M059J (cell line): ENCODE results near the gene VMP1. TPM values are rescaled to one million over a fixed set of nuclear protein-coding genes. Genes with fewer than 3 reads are reported as not detected.
A peak's percentile ranks its signal among the peaks of the same experiment; 100 is the strongest.
"Not testable (repeated sequence)": the region's sequence is repeated elsewhere in the genome, so short reads cannot be mapped to it uniquely, and the experiment has no call there.

ENCODE experiments used
- DNase-seq: peaks from one replicate; pipeline ENCODE4 v3.0.0-alpha.2; 2012; ENCODE audit warnings: low read depth
- total RNA-seq: library from RNA; depleted of rRNA; stranded (reverse); fragments of >200 nt; shearing (Covaris generic); gene quantifications from 2 replicates; pipeline ENCODE4 v1.2.3, GENCODE V29; 2014; rRNA removed

VMP1 gene
- total RNA-seq, 1 experiment from 2014 or later: 170 TPM

DNA sequence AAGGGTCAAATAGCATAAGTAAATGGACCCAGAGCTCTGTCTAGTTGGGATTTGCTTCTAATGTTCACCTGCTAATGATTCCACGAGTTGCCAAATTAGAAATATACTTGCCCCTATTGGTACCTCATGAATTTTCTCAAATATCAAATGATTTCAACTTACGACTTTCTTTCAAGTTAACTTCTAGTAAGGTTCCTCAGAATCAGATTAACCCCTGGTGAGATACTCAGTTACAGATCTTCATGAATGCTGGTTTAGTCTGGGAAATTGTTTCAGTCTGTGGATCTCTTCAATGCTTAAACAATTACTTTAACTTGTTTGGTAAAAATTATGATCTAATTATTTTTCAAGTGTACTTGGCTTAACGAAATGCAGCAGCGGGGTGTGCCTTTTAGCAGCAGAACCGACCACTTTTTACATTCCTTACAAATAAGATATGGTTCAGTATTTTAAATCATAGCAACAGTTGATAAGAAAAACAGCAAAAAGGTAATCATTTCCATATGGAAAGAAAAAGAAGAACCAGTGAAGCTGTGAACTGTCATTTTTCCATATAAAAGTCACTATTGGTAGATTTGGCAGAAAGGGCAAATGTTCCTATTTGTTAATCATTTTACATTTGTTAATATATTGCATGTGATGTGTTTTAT is 150.8 kb downstream of the VMP1 start:
- DNase-seq: no peak

DNA sequence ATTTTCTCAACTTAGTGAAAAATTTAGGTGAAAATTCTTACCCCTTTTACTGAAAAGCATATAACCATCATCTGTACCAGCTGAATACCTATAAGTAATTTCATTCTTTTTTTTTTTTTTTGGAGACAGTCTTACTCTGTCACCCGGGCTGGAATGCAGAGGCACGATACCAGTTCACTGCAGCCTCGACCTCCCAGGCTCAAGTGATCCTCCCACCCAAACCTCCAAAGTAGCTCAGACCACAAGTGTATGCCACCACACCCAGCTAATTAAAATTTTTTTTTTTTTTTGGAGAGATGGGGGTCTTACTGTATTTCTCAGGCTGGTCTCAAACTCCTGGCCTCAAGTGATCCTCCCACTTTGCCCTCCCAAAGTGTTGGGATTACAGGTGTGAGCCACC is 151.5 kb downstream of the VMP1 start:
- no peak for DNase-seq

DNA sequence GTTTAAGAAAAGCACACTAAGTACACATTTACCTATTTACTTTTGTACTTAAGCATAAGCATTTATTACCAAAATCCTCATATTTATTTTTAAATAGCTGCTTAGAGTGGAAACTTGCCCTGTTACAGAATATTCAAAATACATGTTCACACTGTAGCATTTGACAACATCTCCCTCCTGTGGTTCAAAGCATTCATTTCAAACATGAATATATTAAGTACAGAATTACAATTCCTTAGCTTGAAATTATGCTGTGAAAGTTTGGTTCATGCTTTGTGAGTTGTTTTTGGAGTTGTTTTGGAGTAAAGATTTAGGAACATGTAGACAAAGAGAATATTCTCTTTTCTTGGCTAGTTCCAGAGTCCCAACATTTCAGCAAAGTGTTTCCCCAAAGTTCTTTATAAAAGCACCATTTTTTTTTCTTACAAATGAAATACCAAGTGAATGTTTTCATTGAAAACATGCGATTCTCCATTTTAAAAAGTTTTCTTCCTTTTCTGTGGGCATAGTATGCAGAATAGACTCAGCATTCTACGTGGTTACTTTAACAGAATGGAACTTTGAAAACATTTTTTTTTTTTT is 152.1 kb downstream of the VMP1 start:
- DNase-seq: peak; percentile 59

DNA sequence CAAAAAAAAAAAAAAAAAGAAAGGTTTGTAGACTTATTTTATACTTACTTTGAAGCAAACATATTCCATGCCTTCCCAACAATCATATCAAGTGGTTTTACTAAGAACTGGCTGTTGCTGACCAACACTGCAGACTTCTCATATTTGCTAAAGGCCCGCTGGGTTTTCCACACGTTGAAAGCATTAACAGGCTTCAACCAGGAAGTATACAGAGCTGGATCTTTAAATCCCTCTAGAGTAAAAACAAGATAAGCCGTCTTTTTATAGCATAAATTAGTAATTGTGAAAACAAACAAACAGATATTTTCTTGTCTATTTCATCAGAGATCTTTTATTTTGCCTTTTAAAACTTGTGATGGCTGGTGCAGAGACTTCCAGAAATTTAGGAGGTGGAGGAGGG is 156.2 kb downstream of the VMP1 start:
- no peak for DNase-seq

DNA sequence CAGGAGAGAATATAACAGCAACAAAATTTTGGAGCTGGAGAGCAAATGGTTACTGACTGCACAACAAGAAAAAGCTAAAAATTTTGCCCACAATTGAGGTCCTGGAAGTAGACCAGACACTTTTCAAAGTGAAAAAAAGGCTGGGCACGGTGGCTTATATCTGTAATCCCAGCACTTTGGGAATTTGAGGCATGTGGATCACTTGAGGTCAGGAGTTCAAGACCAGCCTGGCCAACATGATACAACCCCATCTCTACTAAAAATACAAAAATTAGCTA is 162.4 kb downstream of the VMP1 start:
- DNase-seq: no peak

DNA sequence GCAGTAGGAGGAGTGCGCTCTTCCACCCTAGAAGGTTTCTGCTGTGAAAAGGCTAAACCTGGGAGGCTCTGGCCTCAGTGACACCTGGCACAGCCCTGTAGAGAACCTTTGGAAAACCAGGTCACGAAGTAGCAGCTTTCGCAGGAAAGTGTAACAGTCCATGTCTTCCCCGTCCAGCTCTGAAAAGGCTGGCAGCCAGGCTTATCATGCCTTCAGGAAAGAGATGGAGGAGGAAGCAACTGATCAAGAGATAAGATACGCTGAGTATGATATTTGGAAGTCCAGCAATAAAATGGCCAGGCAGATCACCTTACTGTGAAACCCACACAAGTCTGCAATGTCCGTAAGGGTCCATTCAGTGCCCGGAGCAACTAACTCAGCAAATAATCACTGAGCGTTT is 163.0 kb downstream of the VMP1 start:
- DNase-seq: no peak

DNA sequence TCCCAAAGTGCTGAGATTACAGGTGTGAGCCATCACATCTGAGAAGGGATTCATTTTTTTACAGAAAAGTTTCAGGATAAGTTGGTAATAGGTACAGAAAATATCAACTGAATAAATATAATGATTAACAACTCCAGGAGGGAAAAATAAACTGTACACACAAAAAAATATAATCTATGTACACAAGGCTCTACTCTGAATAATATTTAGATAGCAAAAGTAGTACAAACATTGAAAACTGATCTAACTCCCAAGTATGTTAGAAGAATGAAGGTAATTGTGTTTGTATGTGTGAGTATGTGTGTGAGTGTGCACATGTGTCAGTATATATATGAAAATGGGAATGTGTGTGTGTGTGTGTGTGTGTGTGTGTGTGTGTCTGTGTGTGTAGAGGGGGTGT is 164.9 kb downstream of the VMP1 start:
- DNase-seq: no peak

DNA sequence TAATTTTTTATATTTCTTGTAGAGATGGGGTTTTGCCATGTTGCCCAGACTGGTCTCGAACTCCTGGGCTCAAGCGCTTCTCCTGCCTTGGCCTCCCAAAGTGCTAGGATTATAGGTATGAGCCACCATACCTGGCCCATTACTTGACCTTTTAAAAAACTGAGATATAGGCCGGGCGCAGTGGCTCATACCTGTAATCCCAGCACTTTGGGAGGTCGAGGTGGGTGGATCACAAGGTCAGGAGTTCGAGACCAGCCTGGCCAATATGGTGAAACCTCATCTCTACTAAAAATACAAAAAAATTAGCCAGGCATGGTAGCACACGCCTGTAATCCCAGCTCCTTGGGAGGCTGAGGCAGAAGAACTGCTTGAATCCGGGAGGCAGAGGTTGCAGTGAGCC is 166.0 kb downstream of the VMP1 start:
- not testable (repeated sequence) for DNase-seq

DNA sequence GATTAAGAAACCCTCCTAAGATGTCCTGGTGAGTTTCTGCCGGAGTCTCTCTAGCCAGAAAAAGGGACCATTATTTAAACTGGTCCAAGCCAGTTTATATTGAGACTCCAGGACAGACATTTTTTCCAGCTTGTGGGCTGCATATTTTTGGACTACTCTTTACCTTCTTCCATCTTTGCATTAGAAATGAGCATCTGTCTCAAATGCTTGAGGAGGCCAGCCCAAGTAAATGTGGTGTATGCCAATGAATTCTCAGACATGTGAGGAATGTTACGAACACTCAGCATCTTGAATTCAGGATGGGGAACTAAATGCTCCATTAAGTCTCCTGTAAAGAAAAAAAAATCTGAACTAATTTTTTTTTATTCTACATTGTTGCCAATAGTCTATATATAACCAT is 166.9 kb downstream of the VMP1 start:
- DNase-seq: no peak

DNA sequence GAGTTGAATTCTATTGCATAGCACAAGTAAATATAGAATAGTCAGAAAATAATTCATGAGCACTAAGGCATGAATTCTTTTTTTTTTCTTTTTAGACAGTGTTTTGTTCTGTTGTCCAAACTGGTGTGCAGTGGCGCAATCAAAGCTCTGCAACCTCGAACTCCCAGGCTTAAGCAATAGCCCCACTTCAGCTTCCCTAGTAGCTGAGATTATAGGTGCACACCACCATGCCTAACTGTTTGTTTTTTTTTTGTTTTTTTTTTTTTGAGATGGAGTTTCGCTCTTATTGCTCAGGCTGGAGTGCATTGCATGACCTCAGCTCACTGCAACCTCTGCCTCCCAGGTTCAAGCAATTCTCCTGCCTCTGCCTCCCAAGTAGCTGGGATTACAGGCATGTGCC is 168.7 kb downstream of the VMP1 start:
- DNase-seq: no peak

DNA sequence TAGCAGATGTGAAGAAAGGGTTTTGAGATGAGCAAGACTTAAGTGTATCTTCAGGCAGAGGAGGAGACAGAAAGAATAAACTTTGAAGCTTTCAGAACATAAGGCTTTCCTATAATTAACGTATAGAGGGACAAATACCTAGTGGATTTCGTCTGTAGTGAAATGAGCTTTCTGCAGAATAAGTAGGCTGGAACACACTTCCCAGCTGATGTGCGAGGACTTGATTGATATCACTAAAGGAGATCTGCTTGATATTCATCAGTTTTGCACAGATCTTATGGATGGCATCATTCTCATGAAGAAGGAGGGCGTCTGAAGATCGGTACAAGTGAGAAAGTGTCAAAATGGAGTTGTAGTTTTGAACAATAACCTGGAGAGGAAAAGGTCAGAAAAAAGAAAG is 170.5 kb downstream of the VMP1 start:
- no peak for DNase-seq

DNA sequence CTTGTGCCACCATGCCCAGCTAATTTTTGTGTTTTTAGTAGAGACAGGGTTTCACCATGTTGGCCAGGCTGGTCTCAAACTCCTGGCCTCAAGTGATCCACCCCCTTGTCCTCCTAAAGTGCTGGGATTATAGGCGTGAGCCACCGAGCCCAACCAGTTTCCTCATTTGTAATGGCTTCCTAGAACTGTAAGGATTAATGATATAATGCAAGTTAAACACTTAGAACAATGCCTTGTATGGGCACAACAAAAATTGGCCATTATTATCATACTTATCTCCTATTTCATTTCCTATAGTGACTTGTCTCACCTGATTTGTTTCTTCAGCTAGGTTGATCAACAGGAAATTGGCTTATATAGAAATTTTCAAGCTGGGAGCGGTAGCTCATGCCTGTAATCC is 171.2 kb downstream of the VMP1 start:
- no peak for DNase-seq

DNA sequence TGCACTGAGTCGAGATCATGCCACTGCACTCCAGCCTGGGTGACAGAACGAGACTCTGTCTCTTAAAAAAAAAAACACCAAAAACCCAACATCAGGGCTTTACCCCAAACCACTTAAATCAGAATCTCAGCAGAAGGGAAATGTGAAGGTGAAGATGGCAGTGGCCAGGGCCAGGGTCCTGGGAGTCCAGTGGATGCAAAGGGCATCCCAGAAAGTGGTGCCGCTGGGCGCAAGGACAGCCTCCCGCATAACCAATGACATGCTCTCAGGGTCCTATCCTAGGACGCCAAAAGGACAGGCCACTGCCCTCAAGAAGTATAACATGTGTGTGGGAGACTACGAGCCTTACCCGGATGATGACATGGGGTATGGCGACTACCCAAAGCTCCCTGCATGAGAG is 177.4 kb downstream of the VMP1 start:
- no peak for DNase-seq

DNA sequence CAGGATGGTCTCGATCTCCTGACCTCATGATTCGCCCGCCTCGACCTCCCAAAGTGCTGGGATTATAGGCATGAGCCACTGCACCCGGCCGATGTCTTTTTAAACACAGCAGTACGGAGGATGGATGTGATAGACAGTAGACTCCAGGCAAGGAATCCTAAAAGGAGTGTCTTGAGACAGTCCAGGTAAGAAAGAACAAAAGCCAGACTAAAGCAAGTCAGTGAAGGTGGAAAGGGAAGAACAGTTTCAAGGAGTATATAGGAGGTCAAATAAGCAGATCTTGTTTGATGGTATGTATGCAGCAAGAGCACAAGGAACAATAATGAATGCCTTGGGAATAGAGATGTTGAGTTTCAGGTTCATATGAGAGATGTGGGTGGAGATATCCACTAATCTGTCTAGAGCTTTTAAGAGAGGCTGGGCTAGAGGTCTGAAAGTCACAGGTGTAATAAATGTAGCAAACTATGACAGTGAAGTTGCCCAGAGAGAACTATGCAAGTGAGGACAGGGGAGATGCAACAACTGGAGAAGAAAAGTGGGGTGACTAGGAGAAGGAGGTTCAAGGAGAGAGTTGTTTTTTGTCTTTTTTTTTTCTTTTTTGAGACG is 180.8 kb downstream of the VMP1 start:
- no peak for DNase-seq

DNA sequence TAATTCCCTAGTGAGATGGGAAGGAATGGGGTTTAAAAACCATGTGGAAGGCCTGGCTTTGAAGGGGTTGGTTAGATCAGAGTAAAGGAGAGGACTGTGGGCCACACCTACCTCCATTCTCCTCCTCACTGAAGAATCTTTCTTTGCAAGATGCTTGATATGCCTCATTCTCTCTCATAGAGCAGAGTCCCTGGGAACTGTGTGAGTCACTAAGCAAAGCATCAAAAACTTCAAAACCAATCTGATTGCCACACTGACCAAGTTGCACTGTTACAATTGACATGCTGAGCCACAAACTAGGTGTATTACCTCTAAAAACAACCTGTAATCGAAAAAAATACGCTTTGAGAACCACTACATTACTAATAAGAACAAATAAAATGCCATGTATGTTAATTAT is 183.3 kb downstream of the VMP1 start:
- DNase-seq: peak; percentile 25

Other genes with a start within 250 kb of the VMP1 start
- 44.4 and 50.1 TPM in 2 replicates for gene DHX40, start 142.0 kb upstream of the VMP1 start, total RNA-seq
- gene CLTC, start 87.8 kb upstream of the VMP1 start, total RNA-seq: 204 and 333 TPM in 2 replicates
- gene PTRH2, start 224 bp upstream of the VMP1 start, total RNA-seq: 26.8 and 29.7 TPM in 2 replicates
- 9.2 and 11.4 TPM in 2 replicates for gene TUBD1, start 185.3 kb downstream of the VMP1 start, total RNA-seq
- 15.7 and 25.0 TPM in 2 replicates for gene RPS6KB1, start 185.5 kb downstream of the VMP1 start, total RNA-seq